HEK293T (cell line): ENCODE data around the gene MYL6B.

ENCODE experiments used
- ARNT ChIP-seq: fragments of 450-650 bp; IDR thresholded peaks from 2 replicates; pipeline ENCODE4 v1.6.1; 2017; ENCODE audit warnings: mild to moderate bottlenecking
- BHLHE40 ChIP-seq: fragments of 450-650 bp; IDR thresholded peaks from 2 replicates; pipeline ENCODE4 v1.6.1; 2016; ENCODE audit warnings: mild to moderate bottlenecking, moderate library complexity, borderline replicate concordance
- CTBP1 ChIP-seq: fragments of 450-650 bp; IDR thresholded peaks from 2 replicates; pipeline ENCODE4 v1.6.1; 2016; ENCODE audit warnings: borderline replicate concordance
- ELF4 ChIP-seq: fragments of 450-650 bp; IDR thresholded peaks from 2 replicates; pipeline ENCODE4 v1.6.1; 2017; ENCODE audit warnings: antibody characterized with exemption
- FOXA1 ChIP-seq: fragments of 450-650 bp; IDR thresholded peaks from 2 replicates; pipeline ENCODE4 v1.6.1; 2016; ENCODE audit warnings: mild to moderate bottlenecking
- FOXK2 ChIP-seq: fragments of 450-650 bp; IDR thresholded peaks from 2 replicates; pipeline ENCODE4 v1.6.1; 2016; ENCODE audit warnings: mild to moderate bottlenecking
- FOXM1 ChIP-seq: fragments of 450-650 bp; IDR thresholded peaks from 2 replicates; pipeline ENCODE4 v1.6.1; 2017; ENCODE audit warnings: mild to moderate bottlenecking, borderline replicate concordance
- HDGF ChIP-seq: fragments of 450-650 bp; IDR thresholded peaks from 2 replicates; pipeline ENCODE4 v1.6.1; 2017; ENCODE audit warnings: antibody characterized with exemption, borderline replicate concordance
- NFRKB ChIP-seq: fragments of 450-650 bp; IDR thresholded peaks from 2 replicates; pipeline ENCODE4 v1.6.1; 2016; ENCODE audit warnings: mild to moderate bottlenecking, moderate library complexity
- SP1 ChIP-seq: fragments of 450-650 bp; IDR thresholded peaks from 2 replicates; pipeline ENCODE4 v1.6.1; 2017
- SUZ12 ChIP-seq: fragments of 450-650 bp; IDR thresholded peaks from 2 replicates; pipeline ENCODE4 v1.6.1; 2016; ENCODE audit warnings: mild to moderate bottlenecking
- TARDBP ChIP-seq: fragments of 450-650 bp; IDR thresholded peaks from 2 replicates; pipeline ENCODE4 v1.6.1; 2016
- ZNF384 ChIP-seq: fragments of 450-650 bp; IDR thresholded peaks from 2 replicates; pipeline ENCODE4 v1.6.1; 2016
- TF ChIP-seq, protein P1 (sequence below): fragments of 450-650 bp; IDR thresholded peaks from 2 replicates; pipeline ENCODE4 v1.6.1; 2016

DNA sequence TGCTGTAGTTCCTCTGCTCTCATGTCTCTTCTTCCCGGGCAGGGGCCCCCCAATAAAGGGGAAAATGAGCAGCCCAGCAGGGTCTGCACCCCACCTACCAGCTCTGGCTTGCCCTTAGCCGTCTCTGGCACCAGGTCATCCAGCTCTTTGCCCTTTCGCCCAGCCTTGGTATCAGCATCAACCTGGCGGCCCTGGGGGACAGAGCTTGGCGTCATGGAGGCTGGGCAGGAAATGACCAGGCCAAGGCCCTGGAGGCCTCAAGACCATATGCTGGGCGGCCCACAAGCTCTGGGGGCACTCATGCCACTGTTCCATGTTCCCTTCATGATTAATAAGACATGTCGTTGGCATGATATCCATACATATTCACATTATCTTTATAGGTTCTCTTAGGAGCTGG, 20.5 kb downstream of the MYL6B start:
- TF ChIP-seq ARNT (no peak), FOXK2 (no peak), ZNF384 (no peak), BHLHE40 (no peak), SUZ12 (no peak), FOXM1 (no peak), ELF4 (no peak), HDGF (no peak), TARDBP (no peak), SP1 (no peak), CTBP1 (no peak), NFRKB (no peak), FOXA1 (no peak)
- TF ChIP-seq, protein P1, sequence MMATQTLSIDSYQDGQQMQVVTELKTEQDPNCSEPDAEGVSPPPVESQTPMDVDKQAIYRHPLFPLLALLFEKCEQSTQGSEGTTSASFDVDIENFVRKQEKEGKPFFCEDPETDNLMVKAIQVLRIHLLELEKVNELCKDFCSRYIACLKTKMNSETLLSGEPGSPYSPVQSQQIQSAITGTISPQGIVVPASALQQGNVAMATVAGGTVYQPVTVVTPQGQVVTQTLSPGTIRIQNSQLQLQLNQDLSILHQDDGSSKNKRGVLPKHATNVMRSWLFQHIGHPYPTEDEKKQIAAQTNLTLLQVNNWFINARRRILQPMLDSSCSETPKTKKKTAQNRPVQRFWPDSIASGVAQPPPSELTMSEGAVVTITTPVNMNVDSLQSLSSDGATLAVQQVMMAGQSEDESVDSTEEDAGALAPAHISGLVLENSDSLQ = no peak
